ENCODE data around the gene PRPSAP2.
"Not testable (repeated sequence)": the region's sequence is repeated elsewhere in the genome, so short reads cannot be mapped to it uniquely, and the experiment has no call there.

Gene PRPSAP2

GRCh38 chr17:18857864-18858566 is at the start of gene PRPSAP2:
TSS of gene PRPSAP2 (plus strand) at chr17:18858131. CDS start at chr17:18865834, 7,703 bp downstream.
- peak; percentile 95 for DNase-seq (ENCODE audit: low spot score)

GRCh38 chr17:18815924-18816323 is 42.0 kb upstream of the PRPSAP2 start:
- not testable (repeated sequence) for DNase-seq (ENCODE audit: low spot score)

GRCh38 chr17:18816489-18817371 is 41.2 kb upstream of the PRPSAP2 start:
- DNase-seq (ENCODE audit: low spot score) = peak; percentile 73

DNA sequence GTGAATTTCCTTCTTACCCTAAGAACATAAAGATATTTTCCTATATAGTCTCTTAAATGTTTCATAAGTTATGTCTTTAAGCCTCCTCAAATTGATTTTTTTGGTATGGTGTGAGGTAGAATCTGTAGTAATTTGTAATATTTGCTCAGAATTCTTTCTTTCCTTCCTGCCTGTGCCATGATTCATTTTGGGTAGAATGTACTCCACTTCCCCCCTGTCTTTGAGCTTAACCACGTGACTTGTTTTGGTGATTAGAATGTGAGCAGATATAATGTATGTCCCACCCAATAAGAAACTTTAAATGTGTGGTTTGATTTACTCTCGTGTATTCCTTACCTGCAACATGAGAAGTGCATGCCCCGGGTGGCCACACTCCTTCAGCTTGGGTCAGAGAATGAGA is 36.5 kb upstream of the PRPSAP2 start:
- DNase-seq (ENCODE audit: low spot score) = not testable (repeated sequence)

DNA sequence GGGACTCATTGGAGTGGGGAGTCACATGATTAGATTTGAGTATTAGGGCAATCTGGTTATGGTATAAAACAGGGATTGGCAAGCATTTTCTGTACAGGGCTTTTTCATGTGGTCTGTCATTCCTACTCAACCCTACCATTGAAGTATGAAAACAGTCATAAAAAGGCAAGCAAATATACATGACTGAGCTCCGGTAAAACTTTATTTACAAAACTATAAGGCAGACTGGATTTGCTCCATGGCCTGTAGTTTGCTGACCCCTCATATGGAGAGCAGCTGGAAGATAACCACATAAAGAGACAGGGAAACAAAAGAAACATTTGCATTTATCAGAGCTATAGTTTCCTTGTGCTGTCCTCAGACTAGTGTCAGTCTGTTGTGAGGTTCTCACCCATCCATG is 30.3 kb upstream of the PRPSAP2 start:
- not testable (repeated sequence) for DNase-seq (ENCODE audit: low spot score)

GRCh38 chr17:18848501-18848900 is 9.4 kb upstream of the PRPSAP2 start:
- no peak for DNase-seq (ENCODE audit: low spot score)

DNA sequence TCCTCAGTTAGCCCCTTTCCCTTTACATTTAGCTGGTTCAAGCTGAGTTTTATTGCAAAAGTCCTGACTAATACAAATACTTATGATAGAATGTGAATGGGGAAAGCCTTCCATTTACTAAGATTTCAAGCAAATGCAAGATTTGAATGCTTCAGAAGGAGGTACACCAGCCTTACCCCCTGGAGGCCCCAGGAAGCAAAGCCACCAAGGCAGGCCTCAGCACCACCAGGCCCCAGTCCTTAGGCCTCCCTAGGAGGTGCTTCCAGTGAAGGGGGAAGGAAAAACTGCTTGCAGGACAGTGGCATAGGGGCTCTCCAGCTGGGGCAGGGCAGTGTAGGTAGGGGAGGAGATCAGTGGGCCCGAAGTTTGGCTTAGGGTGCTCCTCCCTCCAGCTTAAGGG is 7.3 kb upstream of the PRPSAP2 start:
- DNase-seq (ENCODE audit: low spot score) = no peak

DNA sequence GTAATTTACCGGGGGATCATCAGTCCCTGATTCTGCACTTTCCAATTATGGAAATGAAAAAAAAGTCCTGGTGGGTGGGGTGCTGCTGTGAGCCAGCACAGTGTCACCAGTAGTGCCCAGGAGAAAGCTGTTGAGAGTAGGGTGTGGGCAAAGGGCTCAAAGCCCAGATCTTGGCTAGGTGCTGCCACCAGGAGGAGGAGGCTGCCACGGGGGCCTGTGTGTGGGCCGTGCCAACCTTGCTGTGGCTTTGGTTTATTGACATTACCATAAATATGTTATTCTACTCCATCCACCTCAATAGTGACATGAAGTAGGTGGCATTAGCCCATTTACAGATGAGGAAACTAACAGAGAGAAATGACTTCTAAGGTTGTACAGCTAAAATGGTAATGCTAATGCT is 6.7 kb upstream of the PRPSAP2 start:
- DNase-seq (ENCODE audit: low spot score) = no peak

DNA sequence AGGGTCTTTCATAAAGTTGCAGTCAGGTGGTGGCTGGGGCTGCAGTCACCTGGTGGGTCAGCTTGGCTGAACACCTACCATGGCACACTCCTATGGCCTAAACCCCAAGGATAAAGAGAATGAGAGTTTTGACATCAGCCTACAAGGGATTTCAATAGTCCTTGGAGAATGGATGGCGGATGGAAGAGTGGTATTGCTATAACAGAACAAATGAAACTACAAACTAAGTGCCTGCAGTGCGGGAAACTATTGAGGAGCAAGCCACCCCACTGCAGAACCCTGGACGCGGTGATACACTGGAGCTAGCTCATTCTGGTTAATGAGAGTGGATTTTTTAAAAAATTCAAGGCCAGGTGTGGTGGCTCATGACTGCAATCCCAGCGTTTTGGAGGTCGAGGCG is 3.0 kb upstream of the PRPSAP2 start:
- no peak for DNase-seq (ENCODE audit: low spot score)

GRCh38 chr17:18855831-18856569 is 1.9 kb upstream of the PRPSAP2 start:
- DNase-seq (ENCODE audit: low spot score) = peak; percentile 88

DNA sequence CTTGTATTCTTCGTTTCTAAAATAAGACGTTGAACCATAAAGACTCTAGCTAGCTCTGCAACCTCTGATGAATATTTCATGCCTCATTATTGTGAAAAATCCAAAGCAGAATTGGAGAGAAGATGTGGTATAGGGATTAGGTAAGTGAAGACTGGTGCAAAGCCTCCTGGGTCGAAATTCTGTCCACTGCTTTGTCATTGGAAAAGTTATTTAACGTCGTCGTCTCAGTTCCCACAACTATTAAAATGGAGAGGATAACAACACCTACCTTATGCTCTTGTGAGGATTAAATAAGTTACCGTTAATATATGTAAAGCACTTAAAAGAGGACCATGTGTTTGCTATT is 1.4 kb upstream of the PRPSAP2 start:
- DNase-seq (ENCODE audit: low spot score) = no peak

- no peak for DNase-seq (ENCODE audit: low spot score)
Measured at GRCh38 chr17:18858567-18859245, 775 bp downstream of the PRPSAP2 start.

GRCh38 chr17:18859256-18859655 is 1.3 kb downstream of the PRPSAP2 start:
- no peak for DNase-seq (ENCODE audit: low spot score)

DNA sequence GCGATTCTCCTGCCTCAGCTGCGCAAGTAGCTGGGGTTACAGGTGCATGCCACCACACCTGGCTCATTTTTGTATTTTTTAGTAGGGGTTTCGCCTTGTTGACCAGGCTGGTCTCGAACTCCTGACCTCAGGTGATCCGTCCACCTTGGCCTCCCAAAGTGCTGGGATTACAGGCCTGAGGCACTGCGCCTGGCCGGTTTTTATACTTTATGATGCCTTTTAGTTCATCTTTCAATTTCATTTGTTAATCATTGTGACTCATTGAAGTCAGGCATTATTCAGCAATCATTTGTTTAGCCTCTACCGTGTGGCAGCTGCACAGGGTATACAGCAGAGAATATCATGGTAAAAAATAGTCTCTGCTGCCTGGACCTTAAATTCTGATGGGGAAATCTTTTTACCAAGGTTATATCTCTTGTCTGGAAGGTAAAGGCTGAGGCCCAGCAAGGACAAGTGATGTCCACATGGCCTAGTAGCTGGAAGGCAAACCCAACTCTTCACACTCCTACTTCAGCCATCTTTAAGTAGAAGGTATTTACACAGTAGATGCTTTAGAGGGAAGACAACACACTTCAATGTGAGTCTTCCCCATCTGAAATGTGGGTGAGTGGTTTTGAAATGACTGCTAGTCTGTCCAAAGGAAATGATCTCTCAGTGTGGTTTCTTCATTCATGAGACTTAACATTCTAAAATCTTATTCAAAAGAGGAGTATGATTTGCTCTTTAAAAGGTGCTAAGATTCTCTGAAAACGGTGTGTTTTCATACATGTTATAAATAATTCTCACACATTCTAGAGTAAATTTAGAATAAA is 2.4 kb downstream of the PRPSAP2 start:
- DNase-seq (ENCODE audit: low spot score) = peak; percentile 16

GRCh38 chr17:18862011-18862410 is 4.1 kb downstream of the PRPSAP2 start:
- DNase-seq (ENCODE audit: low spot score) = no peak

DNA sequence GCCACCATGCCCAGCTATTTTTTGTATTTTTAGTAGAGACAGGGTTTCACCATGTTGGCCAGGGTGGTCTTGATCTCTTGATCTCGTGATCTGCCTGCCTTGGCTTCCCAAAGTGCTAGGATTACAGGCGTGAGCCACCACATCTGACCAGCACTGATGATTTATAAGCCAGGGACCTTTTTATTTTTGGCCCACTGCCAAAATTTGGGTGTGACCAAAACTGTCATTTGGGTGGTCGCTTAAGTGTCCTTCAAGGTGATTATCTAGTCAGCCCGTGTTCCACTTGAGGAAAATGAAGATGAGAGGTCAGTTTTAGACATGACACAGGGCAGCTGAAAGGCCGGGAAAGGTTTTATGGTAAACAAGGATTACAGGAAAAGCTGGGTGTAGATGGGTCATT is 7.1 kb downstream of the PRPSAP2 start:
- not testable (repeated sequence) for DNase-seq (ENCODE audit: low spot score)

DNA sequence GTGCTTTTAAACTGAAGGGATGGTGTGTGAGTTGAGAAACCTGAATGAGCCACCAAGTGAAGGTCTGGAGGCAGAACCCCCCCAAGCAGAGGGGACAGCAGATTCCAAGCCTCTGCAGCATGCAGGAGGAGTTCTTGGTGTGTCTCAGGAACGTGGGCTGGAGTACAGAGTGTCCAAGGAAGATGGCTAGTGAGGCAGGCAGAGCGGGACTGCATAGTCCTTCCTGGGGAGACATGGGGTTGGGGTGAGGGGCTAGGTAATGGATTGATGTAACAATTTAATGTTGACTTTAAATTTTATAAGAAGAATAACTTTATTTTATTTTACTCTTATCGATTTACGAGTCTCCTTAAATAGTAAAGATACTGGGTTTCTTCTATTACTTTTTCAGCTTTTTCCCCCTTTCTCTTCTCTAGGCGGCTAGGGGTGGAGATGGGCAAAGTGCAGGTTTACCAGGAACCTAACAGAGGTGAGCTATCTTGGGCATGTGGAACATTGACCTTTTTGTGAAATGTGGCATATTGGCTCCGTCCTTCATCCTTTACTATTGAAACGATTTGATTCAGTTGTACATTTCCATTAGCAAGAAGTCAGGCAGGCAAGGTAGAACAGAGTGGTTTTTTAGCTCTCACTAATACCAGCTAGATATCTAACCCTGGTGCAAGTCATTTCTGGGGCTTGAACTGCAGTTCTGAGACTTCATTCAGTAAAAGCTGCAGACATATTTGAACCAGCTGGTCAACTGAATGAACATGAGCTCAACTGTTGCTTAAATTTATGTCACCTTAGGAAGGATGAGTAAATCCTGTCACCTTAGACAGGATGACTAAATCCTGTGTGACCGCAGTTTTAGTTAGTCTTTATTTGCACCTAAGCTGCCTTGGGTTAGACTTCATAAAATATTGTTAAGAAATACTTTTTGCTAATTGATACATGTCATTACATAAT is 9.2 kb downstream of the PRPSAP2 start:
- DNase-seq (ENCODE audit: low spot score) = no peak

DNA sequence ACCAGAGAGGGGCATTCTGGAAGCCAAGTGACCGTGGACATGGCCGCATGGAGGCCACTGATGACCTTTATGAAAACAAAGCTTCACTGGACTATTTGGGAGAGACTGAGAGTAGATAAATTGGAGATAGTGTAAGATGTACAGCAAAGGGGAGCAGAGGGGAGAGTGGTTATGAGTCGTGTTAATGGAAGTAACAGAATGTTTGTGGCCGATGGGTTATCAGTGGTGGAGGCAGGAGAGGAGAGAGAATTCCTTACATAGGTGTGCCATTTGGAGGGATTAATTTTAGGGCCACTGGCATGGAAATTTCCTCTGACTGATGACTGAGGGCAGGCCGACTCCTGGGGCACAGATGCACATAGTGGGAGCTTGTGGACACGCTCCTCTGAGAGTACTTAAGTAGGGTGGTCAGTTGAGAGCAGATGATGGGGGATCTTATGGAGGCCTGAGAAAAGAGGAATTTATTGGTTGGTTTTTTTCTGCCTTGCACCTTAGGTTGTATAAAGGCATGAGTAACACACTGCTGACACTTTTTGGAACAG is 19.2 kb downstream of the PRPSAP2 start:
- no peak for DNase-seq (ENCODE audit: low spot score)

DNA sequence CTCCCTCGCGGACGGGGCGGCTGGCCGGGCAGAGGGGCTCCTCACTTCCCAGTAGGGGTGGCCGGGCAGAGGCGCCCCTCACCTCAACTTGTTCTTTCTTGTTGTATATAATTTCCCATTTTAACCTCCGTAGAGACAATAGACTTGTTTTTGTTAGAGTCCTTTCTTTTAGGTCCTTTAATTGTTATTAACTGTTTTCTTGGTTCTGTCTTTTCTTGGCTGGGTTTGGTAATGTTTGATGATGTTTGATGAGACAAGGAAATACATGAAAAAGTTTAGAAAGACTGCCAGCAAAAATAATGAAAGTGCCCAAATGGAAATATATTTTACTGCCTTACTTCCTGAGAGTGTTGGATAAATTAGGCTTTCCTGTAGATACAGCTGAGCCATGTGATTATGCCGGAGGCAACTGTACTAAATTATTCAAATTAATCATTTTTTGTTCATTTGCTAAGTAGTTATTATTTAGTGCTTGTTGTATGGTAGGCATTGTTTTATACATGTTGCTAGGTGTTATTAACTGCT is 30.9 kb downstream of the PRPSAP2 start:
- no peak for DNase-seq (ENCODE audit: low spot score)

GRCh38 chr17:18889658-18890057 is 31.7 kb downstream of the PRPSAP2 start:
- DNase-seq (ENCODE audit: low spot score) = no peak

Data from CD4-positive, alpha-beta T cell treated with Interleukin-15 for 4 hours (primary cell).